Right renal pelvis (tissue), 4 donors: ENCODE measurements around the gene PIK3CB. TPM values are rescaled to one million over a fixed set of nuclear protein-coding genes. Genes with fewer than 3 reads are reported as not detected.
A peak's percentile ranks its signal among the peaks of the same experiment; 100 is the strongest.
"Not testable (repeated sequence)": the region's sequence is repeated elsewhere in the genome, so short reads cannot be mapped to it uniquely, and the experiment has no call there.

ENCODE experiments used
- DNase-seq, 4 donors: peaks; one replicate each; pipeline ENCODE4 v3.0.0-alpha.2; 2013; ENCODE audit warnings: low read depth in 4 of 4, low spot score in 3 of 4, missing footprints in 1 of 4
- polyA plus RNA-seq, 4 donors: library from polyadenylated mRNA; unstranded; fragments of 120-200 nt; gene quantifications; one replicate each; pipeline ENCODE4 v1.2.1, GENCODE V29; 2013; ENCODE audit not compliant: insufficient read length in 4 of 4

PIK3CB gene
- polyA plus RNA-seq, 4 donors = 27.9 to 35.4 (median 32.9) TPM

DNA sequence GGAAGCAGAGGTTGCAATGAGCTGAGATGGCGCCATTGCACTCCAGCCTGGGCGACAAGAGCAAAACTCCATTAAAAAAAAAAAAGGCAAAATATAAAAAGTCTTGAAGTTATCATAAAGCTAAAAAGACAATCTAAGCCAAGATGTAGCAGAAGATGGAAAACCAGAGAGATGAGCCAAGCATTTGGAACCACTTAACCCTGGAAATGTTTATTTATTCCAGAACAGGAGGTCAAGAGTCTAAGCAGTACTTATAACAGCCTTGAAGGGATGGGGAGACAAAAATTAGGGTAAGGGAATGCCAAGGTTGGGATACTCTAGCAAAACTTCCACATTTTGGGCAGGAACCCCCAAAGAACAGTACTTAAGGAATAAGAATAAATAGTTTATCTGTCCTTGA is 196.1 kb downstream of the PIK3CB start:
- DNase-seq = no peak

GRCh38 chr3:138629526-138629925 is 205.2 kb downstream of the PIK3CB start:
- DNase-seq = no peak

DNA sequence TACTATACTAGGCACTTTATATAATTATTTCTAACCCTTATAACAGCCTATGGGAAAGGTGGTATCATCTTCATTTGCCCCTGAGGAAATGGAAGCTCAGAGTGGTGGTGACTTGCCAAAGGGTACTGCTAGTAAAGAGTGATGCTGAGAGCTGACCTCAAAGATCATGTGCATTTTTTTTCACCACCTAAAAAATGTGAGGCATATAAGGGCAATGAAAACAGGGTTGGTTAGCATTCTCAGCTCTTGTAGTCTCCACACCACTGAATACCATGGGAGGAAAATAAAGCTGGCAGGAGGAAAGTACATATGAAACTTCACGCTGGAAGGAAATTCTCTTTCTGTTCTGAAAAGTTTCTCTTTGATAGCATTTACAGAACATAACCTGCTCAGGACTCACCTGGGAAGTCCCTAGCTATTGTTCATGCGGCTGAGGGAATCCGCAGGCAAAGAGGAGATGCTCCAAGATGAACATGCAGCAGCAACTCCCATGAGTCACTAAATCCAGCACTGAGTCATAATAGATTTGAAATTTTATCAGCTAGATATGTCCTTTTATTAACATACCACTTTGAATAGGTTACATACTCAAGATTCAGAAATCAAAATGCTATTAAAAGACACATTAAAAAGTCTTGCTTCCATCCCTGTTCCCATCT is 208.9 kb downstream of the PIK3CB start:
- DNase-seq = no peak

- DNase-seq = no peak
These were observed 210.2 kb downstream of the PIK3CB start for GRCh38 chr3:138624518-138624917.

DNA sequence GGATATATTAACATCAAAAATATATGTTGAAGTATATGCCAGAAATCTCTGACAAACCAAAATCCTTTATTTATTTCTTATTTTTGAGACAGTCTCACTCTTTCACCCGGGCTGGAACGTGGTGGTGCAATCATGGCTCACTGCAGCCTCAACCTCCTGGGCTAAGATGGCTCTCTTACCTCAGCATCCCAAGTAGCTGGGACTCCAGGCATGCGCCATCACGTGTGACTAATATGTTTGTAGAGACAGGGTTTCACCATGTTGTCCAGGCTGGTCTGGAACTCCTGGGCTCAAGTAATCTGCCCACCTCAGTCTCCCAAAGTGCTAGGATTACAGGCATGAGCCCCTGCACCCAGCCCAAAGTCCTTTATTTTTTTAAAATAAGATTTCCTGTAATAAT is 214.3 kb downstream of the PIK3CB start:
- DNase-seq = no peak

GRCh38 chr3:138615462-138615861 is 219.3 kb downstream of the PIK3CB start:
- DNase-seq = no peak

DNA sequence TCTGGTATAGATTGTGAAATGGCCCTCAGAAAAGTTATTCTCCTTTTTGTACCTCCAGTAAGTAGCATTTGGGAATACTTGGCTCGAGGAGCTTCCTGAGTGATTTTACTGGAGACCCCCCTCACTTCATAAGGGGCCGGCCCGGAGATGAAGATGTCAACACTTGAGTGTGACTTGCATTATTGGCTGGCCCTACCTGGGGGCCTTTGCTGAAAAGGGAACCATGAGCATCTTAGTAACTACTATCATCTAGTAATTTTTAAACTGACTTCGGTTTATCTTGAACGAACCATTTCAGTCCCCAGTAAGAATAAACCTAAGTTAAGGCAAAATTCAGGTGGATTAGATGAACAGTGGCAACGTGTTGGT is 224.8 kb downstream of the PIK3CB start:
- no peak for DNase-seq

- peak; percentile 47 to 75 (median 54) for DNase-seq
These were observed 226.2 kb downstream of the PIK3CB start, which contains the start of gene FAIM for GRCh38 chr3:138608322-138609135. Gene FAIM, plus strand, starts transcription at chr3:138608771. Its CDS starts 10,956 bp downstream, at chr3:138619727.

GRCh38 chr3:138604106-138604595 is 230.6 kb downstream of the PIK3CB start:
- DNase-seq = not testable (repeated sequence)

Other genes starting within 250 kb of the PIK3CB start
- gene CEP70, start 240.7 kb downstream of the PIK3CB start, polyA plus RNA-seq = 10 to 100 TPM; 34.0 to 43.4 (median 39.9) TPM
- 10 to 100 TPM; 25.2 to 38.1 (median 34.5) TPM for gene FAIM, start 226.2 kb downstream of the PIK3CB start, polyA plus RNA-seq
- not detected for gene FOXL2, start 112.2 kb upstream of the PIK3CB start, polyA plus RNA-seq
- gene FOXL2NB, start 112.3 kb upstream of the PIK3CB start, polyA plus RNA-seq = under 1 TPM in 2 of 4 donors, not detected in 2; 0.04 to 0.09 TPM
- gene PRR23A, start 171.3 kb upstream of the PIK3CB start, polyA plus RNA-seq = not detected
- under 1 TPM in 1 of 4 donors, not detected in 3; 0.04 TPM for gene PRR23B, start 186.0 kb upstream of the PIK3CB start, polyA plus RNA-seq
- under 1 TPM in 1 of 4 donors, not detected in 3; 0.04 TPM for gene PRR23C, start 210.0 kb upstream of the PIK3CB start, polyA plus RNA-seq